Effector CD8-positive, alpha-beta T cell (primary cell): Measurements from ENCODE around the gene PARD3B.

Source experiments
- DNase-seq: peaks from one replicate; lab custom pipeline; 2025; lab: John Stamatoyannopoulos, UW

PARD3B gene

GRCh38 chr2:205053827-205054410 is 508.6 kb downstream of the PARD3B start:
- DNase-seq, result no peak

GRCh38 chr2:205054789-205055188 is 509.5 kb downstream of the PARD3B start:
- DNase-seq, result no peak

- no peak for DNase-seq
Measured at GRCh38 chr2:205055251-205055650, 510.0 kb downstream of the PARD3B start.

GRCh38 chr2:205056151-205056561 is 510.9 kb downstream of the PARD3B start:
- no peak for DNase-seq

GRCh38 chr2:205058409-205058808 is 513.1 kb downstream of the PARD3B start:
- no peak for DNase-seq

- no peak for DNase-seq
Measured at GRCh38 chr2:205060269-205060668, 515.0 kb downstream of the PARD3B start.

- no peak for DNase-seq
Measured at GRCh38 chr2:205066081-205066480, 520.8 kb downstream of the PARD3B start.

- DNase-seq, result no peak
Measured at GRCh38 chr2:205069928-205070327, 524.7 kb downstream of the PARD3B start.

GRCh38 chr2:205070889-205071288 is 525.6 kb downstream of the PARD3B start:
- DNase-seq, result no peak

GRCh38 chr2:205073433-205074020 is 528.3 kb downstream of the PARD3B start:
- DNase-seq, result no peak

- DNase-seq, result no peak
Measured at GRCh38 chr2:205076405-205076804, 531.1 kb downstream of the PARD3B start.

- DNase-seq, result no peak
Measured at GRCh38 chr2:205077159-205077558, 531.9 kb downstream of the PARD3B start.

- DNase-seq, result no peak
Measured at GRCh38 chr2:205078762-205079161, 533.5 kb downstream of the PARD3B start.

- no peak for DNase-seq
Measured at GRCh38 chr2:205079173-205079572, 533.9 kb downstream of the PARD3B start.

- DNase-seq, result no peak
Measured at GRCh38 chr2:205086662-205087061, 541.4 kb downstream of the PARD3B start.

GRCh38 chr2:205087862-205088261 is 542.6 kb downstream of the PARD3B start:
- DNase-seq, result no peak

GRCh38 chr2:205089958-205090357 is 544.7 kb downstream of the PARD3B start:
- no peak for DNase-seq

GRCh38 chr2:205091411-205091810 is 546.1 kb downstream of the PARD3B start:
- DNase-seq, result no peak

- no peak for DNase-seq
Measured at GRCh38 chr2:205094031-205094430, 548.8 kb downstream of the PARD3B start.

GRCh38 chr2:205103699-205104098 is 558.4 kb downstream of the PARD3B start:
- DNase-seq, result no peak

GRCh38 chr2:205107810-205108209 is 562.5 kb downstream of the PARD3B start:
- no peak for DNase-seq

GRCh38 chr2:205115511-205115910 is 570.2 kb downstream of the PARD3B start:
- DNase-seq, result no peak

GRCh38 chr2:205117125-205117524 is 571.9 kb downstream of the PARD3B start:
- DNase-seq, result no peak

GRCh38 chr2:205119136-205119535 is 573.9 kb downstream of the PARD3B start:
- DNase-seq, result no peak
